HCT116 (cell line): ENCODE results near the gene HPRT1. TPM values are rescaled to one million over a fixed set of nuclear protein-coding genes. Genes with fewer than 3 reads are reported as not detected.

Experiments
- ATAC-seq: fragments of 200-7000 bp; cut with Tn5 transposase; 2 replicates; pipeline ENCODE4 v1.9.1; 2020; ENCODE audit warnings: mild to moderate bottlenecking, moderate library complexity
- BruUV-seq: library from RNA; stranded (reverse); fragments of 400-500 nt; replicated peaks from 2 replicates; lab custom pipeline; 2021; lab: Mats Ljungman, UMichigan
- CTCF ChIA-PET: fragments of 300-600 bp; sonication (Branson Sonifier 250); formaldehyde crosslinking; loops from one replicate; lab custom pipeline; 2021; ENCODE audit warnings: antibody characterized with exemption; lab: Charles Lee
- POLR2A ChIA-PET: fragments of 300-600, 350-600 bp; sonication (Branson Sonifier 250); formaldehyde crosslinking; loops from one replicate; lab custom pipeline; 2021; ENCODE audit warnings: antibody characterized with exemption; lab: Charles Lee
- RAD21 ChIA-PET, 2 experiments: fragments of 300-600 bp; sonication (Branson Sonifier 250); formaldehyde crosslinking; loops; one replicate each; lab custom pipeline; 2023; ENCODE audit warnings: low total read pairs in 2 of 2; ENCODE audit not compliant: uncharacterized antibody in 2 of 2, unreplicated experiment in 2 of 2, low non-redundant PET in 1 of 2; lab: Charles Lee
- DNase-seq: peaks from one replicate; pipeline ENCODE4 v3.0.0-alpha.2; 2010; ENCODE audit warnings: low read depth, low spot score
- H2AFZ ChIP-seq: fragments of 200-600 bp; shearing (Covaris generic), sonication (generic); 2 replicates; pipeline ENCODE4 v1.6.1; 2017; ENCODE audit warnings: low read depth, mixed run types, mixed read lengths, antibody characterized with exemption, low read length; ENCODE audit not compliant: poor library complexity, severe bottlenecking
- H3K27ac ChIP-seq: 2 replicates; pipeline ENCODE4 v1.5.1; 2012; ENCODE audit warnings: low read depth, low read length
- H3K27me3 ChIP-seq: fragments of 200-600 bp; sonication (generic); 2 replicates; pipeline ENCODE4 v1.6.1; 2016; ENCODE audit warnings: mixed run types, low read length, mixed read lengths; ENCODE audit not compliant: insufficient read depth
- H3K36me3 ChIP-seq, 2 experiments: fragments of 200-500 bp in 1 of 2; fragments of 200-600 bp in 1 of 2; sonication (Bioruptor generic) in 1 of 2; sonication (generic) in 1 of 2; 2 replicates each; pipeline versions ENCODE4 v1.5.1 to v1.6.1; 2014 to 2016; ENCODE audit warnings: low read length in 2 of 2, inconsistent platforms in 1 of 2, mixed read lengths in 1 of 2, mixed run types in 1 of 2; ENCODE audit not compliant: insufficient read depth in 2 of 2, control insufficient read depth in 1 of 2
- H3K4me1 ChIP-seq, 2 experiments: fragments of 200-600 bp in 1 of 2; sonication (generic) in 1 of 2; 2 replicates each; pipeline versions ENCODE4 v1.5.1 to v1.6.1; 2012 to 2017; ENCODE audit warnings: low read length in 2 of 2, inconsistent platforms in 1 of 2, mild to moderate bottlenecking in 1 of 2, mixed read lengths in 1 of 2, mixed run types in 1 of 2, moderate library complexity in 1 of 2; ENCODE audit not compliant: insufficient read depth in 2 of 2, control insufficient read depth in 1 of 2
- H3K4me2 ChIP-seq: fragments of 200-600 bp; sonication (generic); 2 replicates; pipeline ENCODE4 v1.6.1; 2017; ENCODE audit warnings: mixed run types, low read length, mixed read lengths
- H3K4me3 ChIP-seq, 2 experiments: fragments of 200-600 bp in 1 of 2; sonication (generic) in 1 of 2; replicated peaks in 1 of 2; 2 replicates each; pipeline ENCODE4 v1.5.1; 2011 to 2016; ENCODE audit warnings: low read length in 2 of 2, control low read depth in 1 of 2, low read depth in 1 of 2, mild to moderate bottlenecking in 1 of 2, mixed read lengths in 1 of 2, mixed run types in 1 of 2
- H3K79me2 ChIP-seq: fragments of 200-600 bp; sonication (generic); 2 replicates; pipeline ENCODE4 v1.6.1; 2017; ENCODE audit warnings: mild to moderate bottlenecking, mixed run types, low read length, moderate library complexity, mixed read lengths; ENCODE audit not compliant: insufficient read depth
- H3K9ac ChIP-seq: fragments of 200-600 bp; sonication (generic); 2 replicates; pipeline ENCODE4 v1.6.1; 2016; ENCODE audit warnings: low read length, mixed read lengths
- H3K9me2 ChIP-seq: fragments of 200-600 bp; sonication (generic), shearing (Covaris generic); 2 replicates; pipeline ENCODE4 v1.6.1; 2017; ENCODE audit warnings: mixed run types, mild to moderate bottlenecking, moderate library complexity; ENCODE audit not compliant: insufficient read depth
- H3K9me3 ChIP-seq, 2 experiments: fragments of 200-500 bp in 1 of 2; fragments of 200-600 bp in 1 of 2; sonication (Bioruptor generic) in 1 of 2; sonication (generic) in 1 of 2; 2 replicates each; pipeline ENCODE4 v1.6.1; 2014 to 2017; ENCODE audit warnings: low read length in 2 of 2, mixed read lengths in 2 of 2, inconsistent platforms in 1 of 2, low read depth in 1 of 2, mild to moderate bottlenecking in 1 of 2, mixed run types in 1 of 2, moderate library complexity in 1 of 2; ENCODE audit not compliant: control insufficient read depth in 1 of 2, insufficient read depth in 1 of 2
- H4K20me1 ChIP-seq: fragments of 200-600 bp; sonication (generic), shearing (Covaris generic); 2 replicates; pipeline ENCODE4 v1.6.1; 2017; ENCODE audit warnings: mixed run types, mild to moderate bottlenecking, moderate library complexity; ENCODE audit not compliant: insufficient read depth
- ATF3 ChIP-seq: IDR thresholded peaks from 2 replicates; pipeline ENCODE4 v1.6.1; 2012
- CBX3 ChIP-seq: IDR thresholded peaks from 2 replicates; pipeline ENCODE4 v1.6.1; 2012; ENCODE audit warnings: low read depth
- CEBPB ChIP-seq: IDR thresholded peaks from 2 replicates; pipeline ENCODE4 v1.6.1; 2012; ENCODE audit warnings: low read depth
- EGR1 ChIP-seq: IDR thresholded peaks from 2 replicates; pipeline ENCODE4 v1.6.1; 2012; ENCODE audit warnings: low read depth
- ELF1 ChIP-seq: IDR thresholded peaks from 2 replicates; pipeline ENCODE4 v1.6.1; 2012; ENCODE audit warnings: low read depth, borderline replicate concordance
- EZH2 ChIP-seq: fragments of 200-600 bp; sonication (generic); IDR thresholded peaks from 2 replicates; pipeline ENCODE4 v1.6.1; 2017; ENCODE audit warnings: antibody characterized with exemption, mixed run types
- EZH2phosphoT487 ChIP-seq: fragments of 200-600 bp; IDR thresholded peaks from 2 replicates; pipeline ENCODE4 v1.6.1; 2018; ENCODE audit warnings: antibody characterized with exemption, borderline replicate concordance
- FOSL1 ChIP-seq: IDR thresholded peaks from 2 replicates; pipeline ENCODE4 v1.6.1; 2012; ENCODE audit warnings: low read depth
- JUND ChIP-seq: IDR thresholded peaks from 2 replicates; pipeline ENCODE4 v1.6.1; 2012
- MAX ChIP-seq: IDR thresholded peaks from 2 replicates; pipeline ENCODE4 v1.6.1; 2012
- POLR2AphosphoS5 ChIP-seq: IDR thresholded peaks from 2 replicates; pipeline ENCODE4 v1.6.1; 2011; ENCODE audit warnings: mild to moderate bottlenecking, low read depth, low read length, moderate library complexity
- RAD21 ChIP-seq: IDR thresholded peaks from 2 replicates; pipeline ENCODE4 v1.6.1; 2012; ENCODE audit warnings: low read depth, mild to moderate bottlenecking
- REST ChIP-seq: IDR thresholded peaks from 2 replicates; pipeline ENCODE4 v1.6.1; 2012; ENCODE audit warnings: low read depth
- SIN3A ChIP-seq: IDR thresholded peaks from 2 replicates; pipeline ENCODE4 v1.6.1; 2012; ENCODE audit warnings: low read depth
- SRF ChIP-seq: IDR thresholded peaks from 2 replicates; pipeline ENCODE4 v1.6.1; 2012; ENCODE audit warnings: low read depth
- YY1 ChIP-seq: IDR thresholded peaks from 2 replicates; pipeline ENCODE4 v1.6.1; 2011; ENCODE audit warnings: low read length, low read depth, moderate library complexity, mild to moderate bottlenecking; ENCODE audit not compliant: insufficient replicate concordance; ENCODE audit errors: extremely low read depth
- ZBTB33 ChIP-seq: IDR thresholded peaks from 2 replicates; pipeline ENCODE4 v1.6.1; 2011; ENCODE audit warnings: mild to moderate bottlenecking, low read length, moderate library complexity; ENCODE audit not compliant: insufficient replicate concordance; ENCODE audit errors: extremely low read depth
- ZFX ChIP-seq: fragments of 450-650 bp; IDR thresholded peaks from 2 replicates; pipeline ENCODE4 v1.6.1; 2017
- ZNF274 ChIP-seq: fragments of 200-500 bp; sonication (Bioruptor generic); IDR thresholded peaks from 2 replicates; pipeline ENCODE4 v1.6.1; 2014; ENCODE audit warnings: mild to moderate bottlenecking, low read depth, low read length, inconsistent platforms
- intact Hi-C: fragments of 100-400 bp; cut with micrococcal nuclease; formaldehyde crosslinking; loops from 2 replicates; pipeline ENCODE4 v1.10.0; 2022
- total RNA-seq: library from RNA; stranded (reverse); gene quantifications from one replicate; pipeline ENCODE4 v1.2.1, GENCODE V29; 2021; ENCODE audit not compliant: unreplicated experiment

HPRT1 gene
- total RNA-seq, 1 experiment from 2014 or later, result 57.8 TPM

DNA sequence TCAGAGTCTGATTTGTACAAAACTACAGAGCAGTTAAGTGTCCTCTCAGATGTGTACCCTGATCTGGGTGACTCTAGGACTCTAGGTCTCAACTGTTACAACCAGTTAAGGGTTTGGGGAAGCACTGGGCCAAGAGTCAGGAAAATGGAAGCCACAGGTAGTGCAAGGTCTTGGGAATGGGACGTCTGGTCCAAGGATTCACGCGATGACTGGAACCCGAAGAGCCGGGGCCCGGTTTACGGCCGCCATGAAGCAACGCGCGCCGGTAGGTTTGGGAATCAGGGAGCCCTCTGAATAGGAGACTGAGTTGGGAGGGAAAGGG, 321 bp upstream of the HPRT1 start:
- BruUV-seq, result no TSS peak
- ATAC-seq, result peak; percentile 45
- TF ChIP-seq REST, result no peak
- no peak for TF ChIP-seq SIN3A
- TF ChIP-seq FOSL1, result no peak
- no peak for TF ChIP-seq EZH2phosphoT487
- TF ChIP-seq SRF, result no peak
- no peak for TF ChIP-seq POLR2AphosphoS5
- TF ChIP-seq ATF3, result no peak
- TF ChIP-seq JUND, result no peak
- TF ChIP-seq CBX3, result no peak
- TF ChIP-seq ZFX, result no peak
- TF ChIP-seq EGR1, result no peak
- no peak for TF ChIP-seq YY1
- TF ChIP-seq RAD21, result no peak
- TF ChIP-seq ZBTB33, result no peak
- no peak for TF ChIP-seq EZH2
- TF ChIP-seq MAX, result no peak
- no peak for TF ChIP-seq CEBPB
- TF ChIP-seq ZNF274, result no peak
- TF ChIP-seq ELF1, result no peak
- Histone ChIP-seq H3K4me3 (peak overlapping the region; percentile 21 to 67), H3K27me3 (no peaks in the 10 kb centered on the region), H4K20me1 (no peaks in the 10 kb centered on the region), H3K27ac (no peak overlapping the region), H3K9me2 (no peaks in the 10 kb centered on the region), H3K9ac (peak overlapping the region; percentile 45; the same call in 1 of the 2 replicates), H3K4me2 (peak overlapping the region; percentile 72), H2AFZ (no peak overlapping the region), H3K79me2 (peaks cover 41% of the 10 kb centered on the region), H3K9me3 (no peaks in the 10 kb centered on the region), H3K4me1 (peaks cover 0 to 11% of the 10 kb centered on the region in 2 experiments; a peak in 2 of 4 replicates), H3K36me3 (no peaks in the 10 kb centered on the region)
- no peak for DNase-seq
- ChIA-PET POLR2A (no interaction called here), CTCF (no interaction called here), RAD21 (no interaction called here)
- intact Hi-C loops, result no loop called here
